CD1c-positive myeloid dendritic cell (primary cell): ENCODE measurements around the gene PDE4D.
"Not testable (repeated sequence)": the region's sequence is repeated elsewhere in the genome, so short reads cannot be mapped to it uniquely, and the experiment has no call there.

Experiments
- DNase-seq: peaks from one replicate; pipeline ENCODE4 v3.0.0-alpha.2; 2016; ENCODE audit errors: extremely low spot score

Gene PDE4D

GRCh38 chr5:59703789-59704188 is 189.7 kb downstream of the PDE4D start:
- DNase-seq = no peak

GRCh38 chr5:59698207-59699178 is 195.0 kb downstream of the PDE4D start:
- DNase-seq = no peak

- no peak for DNase-seq
Measured at GRCh38 chr5:59694411-59694810, 199.1 kb downstream of the PDE4D start.

GRCh38 chr5:59693492-59694309 is 199.8 kb downstream of the PDE4D start:
- DNase-seq = no peak

- no peak for DNase-seq
Measured at GRCh38 chr5:59685793-59686192, 207.7 kb downstream of the PDE4D start.

- no peak for DNase-seq
Measured at GRCh38 chr5:59685191-59685530, 208.4 kb downstream of the PDE4D start.

- DNase-seq = no peak
Measured at GRCh38 chr5:59684388-59685190, 208.9 kb downstream of the PDE4D start.

- no peak for DNase-seq
Measured at GRCh38 chr5:59683311-59683710, 210.2 kb downstream of the PDE4D start.

- DNase-seq = no peak
Measured at GRCh38 chr5:59682542-59682941, 211.0 kb downstream of the PDE4D start.

GRCh38 chr5:59678943-59679342 is 214.6 kb downstream of the PDE4D start:
- no peak for DNase-seq

GRCh38 chr5:59674763-59675162 is 218.8 kb downstream of the PDE4D start:
- DNase-seq = no peak

- peak; percentile 71 for DNase-seq
Measured at GRCh38 chr5:59673438-59674058, 220.0 kb downstream of the PDE4D start.

GRCh38 chr5:59666440-59667068 is 227.0 kb downstream of the PDE4D start:
- DNase-seq = no peak

GRCh38 chr5:59665832-59666203 is 227.7 kb downstream of the PDE4D start:
- not testable (repeated sequence) for DNase-seq

- no peak for DNase-seq
Measured at GRCh38 chr5:59665086-59665831, 228.3 kb downstream of the PDE4D start.

GRCh38 chr5:59661954-59662615 is 231.4 kb downstream of the PDE4D start:
- DNase-seq = no peak

- DNase-seq = peak; percentile 12
Measured at GRCh38 chr5:59661311-59661710, 232.2 kb downstream of the PDE4D start.

- DNase-seq = no peak
Measured at GRCh38 chr5:59660737-59661136, 232.8 kb downstream of the PDE4D start.

- no peak for DNase-seq
Measured at GRCh38 chr5:59656351-59657254, 236.9 kb downstream of the PDE4D start.
